ENCODE data around the gene SMPD4.
"Not testable (repeated sequence)": the region's sequence is repeated elsewhere in the genome, so short reads cannot be mapped to it uniquely, and the experiment has no call there.

Gene SMPD4

DNA sequence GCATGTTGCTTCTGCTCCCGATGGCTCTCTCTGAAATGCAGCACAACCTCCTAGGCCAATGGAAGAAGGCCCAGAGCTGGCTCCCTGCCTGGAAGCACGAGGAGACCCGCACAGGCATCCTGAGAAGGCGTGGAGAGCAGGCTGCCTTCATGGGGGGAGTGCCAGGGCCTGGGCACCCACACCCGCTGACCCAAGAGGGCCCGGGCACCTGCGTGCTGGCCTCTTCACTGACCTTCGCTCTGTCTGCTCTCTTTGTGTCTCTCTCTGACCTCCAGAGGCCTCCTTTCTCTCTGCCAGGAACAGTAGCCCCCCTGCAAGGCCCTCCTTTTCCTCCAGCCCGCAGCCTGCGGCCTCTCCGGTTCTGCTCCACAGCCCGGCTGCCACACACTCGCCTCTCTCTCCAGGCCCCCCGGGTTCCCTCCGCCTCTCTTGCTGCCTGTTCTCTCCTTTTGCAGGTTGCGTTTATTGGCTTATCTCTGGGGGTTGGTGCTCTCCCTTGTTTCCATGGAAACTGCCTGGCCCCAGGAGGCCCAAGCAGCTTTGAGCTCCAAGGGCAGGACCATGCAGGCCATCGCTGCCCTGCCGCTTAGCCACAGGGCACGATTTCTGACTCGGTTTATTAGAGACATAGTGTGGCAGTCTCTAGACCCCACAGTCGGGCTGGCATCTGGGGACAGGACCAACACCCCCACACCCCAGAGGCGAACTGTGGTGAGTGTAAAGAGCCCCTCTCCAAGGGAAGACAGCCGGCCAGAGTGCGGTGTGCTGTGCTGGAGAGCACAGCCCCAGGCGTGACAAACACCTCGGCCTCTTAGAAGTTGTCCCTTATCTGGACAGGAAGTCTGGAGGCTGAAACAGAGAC lies 2.3 kb upstream of the SMPD4 start:
- no peak for DNase-seq (ENCODE audit: low read depth)
- H3K4me3 ChIP-seq (ENCODE audit: low read depth, low read length): peak overlapping the region; percentile 91
- TF ChIP-seq, protein P1, sequence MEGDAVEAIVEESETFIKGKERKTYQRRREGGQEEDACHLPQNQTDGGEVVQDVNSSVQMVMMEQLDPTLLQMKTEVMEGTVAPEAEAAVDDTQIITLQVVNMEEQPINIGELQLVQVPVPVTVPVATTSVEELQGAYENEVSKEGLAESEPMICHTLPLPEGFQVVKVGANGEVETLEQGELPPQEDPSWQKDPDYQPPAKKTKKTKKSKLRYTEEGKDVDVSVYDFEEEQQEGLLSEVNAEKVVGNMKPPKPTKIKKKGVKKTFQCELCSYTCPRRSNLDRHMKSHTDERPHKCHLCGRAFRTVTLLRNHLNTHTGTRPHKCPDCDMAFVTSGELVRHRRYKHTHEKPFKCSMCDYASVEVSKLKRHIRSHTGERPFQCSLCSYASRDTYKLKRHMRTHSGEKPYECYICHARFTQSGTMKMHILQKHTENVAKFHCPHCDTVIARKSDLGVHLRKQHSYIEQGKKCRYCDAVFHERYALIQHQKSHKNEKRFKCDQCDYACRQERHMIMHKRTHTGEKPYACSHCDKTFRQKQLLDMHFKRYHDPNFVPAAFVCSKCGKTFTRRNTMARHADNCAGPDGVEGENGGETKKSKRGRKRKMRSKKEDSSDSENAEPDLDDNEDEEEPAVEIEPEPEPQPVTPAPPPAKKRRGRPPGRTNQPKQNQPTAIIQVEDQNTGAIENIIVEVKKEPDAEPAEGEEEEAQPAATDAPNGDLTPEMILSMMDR (IDR thresholded peaks at IDR 0.05; ENCODE audit: low read depth, low read length, missing control alignments): no peak

DNA sequence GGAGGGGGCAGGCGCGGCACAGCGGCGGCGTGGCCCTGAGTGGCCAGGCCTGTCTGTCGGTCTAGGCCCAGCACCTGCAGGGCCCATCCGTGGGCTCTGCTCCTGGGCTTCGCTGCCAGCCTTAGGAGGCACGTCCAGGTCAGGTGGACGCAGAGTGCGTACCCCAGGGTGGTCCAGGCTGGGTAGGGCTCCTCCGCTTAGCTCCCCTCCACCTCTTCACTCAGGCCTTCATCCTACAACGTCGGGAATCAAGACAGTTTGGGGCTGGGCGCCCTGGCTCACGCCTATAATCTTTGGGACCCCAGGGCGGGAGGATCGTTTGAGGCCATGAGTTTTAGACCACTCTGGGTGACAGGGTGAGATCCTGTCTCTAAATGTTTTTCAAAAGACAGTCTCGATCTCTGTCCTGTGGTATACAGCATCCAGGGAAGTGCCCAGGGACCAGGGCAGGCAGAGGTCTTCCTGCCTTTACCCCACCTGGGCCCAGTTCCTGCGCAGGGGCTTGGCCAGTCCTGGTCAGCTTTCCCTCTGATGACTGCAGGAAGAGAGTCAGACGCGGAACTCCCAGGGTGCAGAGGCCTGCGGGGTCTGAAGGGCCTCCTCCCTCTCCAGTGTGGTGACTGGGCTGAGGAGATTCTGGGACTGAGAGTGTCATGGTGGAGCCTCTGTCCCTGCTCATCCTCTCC lies 1.6 kb upstream of the SMPD4 start:
- not testable (repeated sequence) for DNase-seq (ENCODE audit: low read depth)

DNA sequence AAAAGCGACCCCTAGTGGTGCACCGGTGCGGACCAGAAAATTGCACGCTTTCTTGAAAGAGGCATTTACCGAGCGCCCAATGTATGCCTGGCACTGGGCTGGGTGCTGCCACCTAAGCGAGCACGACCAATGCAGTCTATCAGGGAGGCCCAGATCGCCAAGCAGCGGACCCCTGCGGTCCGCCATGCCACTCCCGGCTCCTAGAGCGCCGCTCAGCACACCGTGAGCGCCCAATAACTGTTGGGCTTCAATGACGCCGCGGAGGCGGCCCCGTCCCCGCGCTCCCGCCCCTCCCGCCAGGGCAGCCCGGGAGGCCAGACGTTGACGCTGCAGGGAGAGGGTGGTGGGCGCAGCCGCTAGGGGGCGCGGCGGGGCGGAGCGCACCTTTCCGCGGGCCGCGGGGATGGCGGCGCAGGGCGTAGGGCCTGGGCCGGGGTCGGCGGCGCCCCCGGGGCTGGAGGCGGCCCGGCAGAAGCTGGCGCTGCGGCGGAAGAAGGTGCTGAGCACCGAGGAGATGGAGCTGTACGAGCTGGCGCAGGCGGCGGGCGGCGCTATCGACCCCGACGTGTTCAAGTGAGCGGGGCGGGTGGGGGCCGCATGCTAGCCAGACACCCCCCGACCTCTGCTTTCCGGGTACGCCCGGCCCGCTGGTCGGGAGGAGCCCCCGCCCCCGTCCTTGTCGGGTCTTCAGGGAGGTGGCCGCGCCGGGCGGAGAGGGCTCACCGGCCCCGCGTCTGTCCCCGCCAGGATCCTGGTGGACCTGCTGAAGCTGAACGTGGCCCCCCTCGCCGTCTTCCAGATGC lies 679 bp upstream of the SMPD4 start, which contains the start of gene MZT2B:
TSS of gene MZT2B (plus strand) at position 383 of the 803 bp plus-strand sequence. CDS start at position 404, 21 bp downstream.
- TF ChIP-seq, protein P1 (IDR thresholded peaks at IDR 0.05; ENCODE audit: low read depth, low read length, missing control alignments): peak; percentile 58
- DNase-seq (ENCODE audit: low read depth): peak; percentile 50
- peak within 1 kb of the TSS; percentile 91 for H3K4me3 ChIP-seq (ENCODE audit: low read depth, low read length)

More for the DNA sequence above, 1.6 kb upstream of the SMPD4 start:
- H3K4me3 ChIP-seq (ENCODE audit: low read depth, low read length): peak overlapping the region; percentile 91

DNA sequence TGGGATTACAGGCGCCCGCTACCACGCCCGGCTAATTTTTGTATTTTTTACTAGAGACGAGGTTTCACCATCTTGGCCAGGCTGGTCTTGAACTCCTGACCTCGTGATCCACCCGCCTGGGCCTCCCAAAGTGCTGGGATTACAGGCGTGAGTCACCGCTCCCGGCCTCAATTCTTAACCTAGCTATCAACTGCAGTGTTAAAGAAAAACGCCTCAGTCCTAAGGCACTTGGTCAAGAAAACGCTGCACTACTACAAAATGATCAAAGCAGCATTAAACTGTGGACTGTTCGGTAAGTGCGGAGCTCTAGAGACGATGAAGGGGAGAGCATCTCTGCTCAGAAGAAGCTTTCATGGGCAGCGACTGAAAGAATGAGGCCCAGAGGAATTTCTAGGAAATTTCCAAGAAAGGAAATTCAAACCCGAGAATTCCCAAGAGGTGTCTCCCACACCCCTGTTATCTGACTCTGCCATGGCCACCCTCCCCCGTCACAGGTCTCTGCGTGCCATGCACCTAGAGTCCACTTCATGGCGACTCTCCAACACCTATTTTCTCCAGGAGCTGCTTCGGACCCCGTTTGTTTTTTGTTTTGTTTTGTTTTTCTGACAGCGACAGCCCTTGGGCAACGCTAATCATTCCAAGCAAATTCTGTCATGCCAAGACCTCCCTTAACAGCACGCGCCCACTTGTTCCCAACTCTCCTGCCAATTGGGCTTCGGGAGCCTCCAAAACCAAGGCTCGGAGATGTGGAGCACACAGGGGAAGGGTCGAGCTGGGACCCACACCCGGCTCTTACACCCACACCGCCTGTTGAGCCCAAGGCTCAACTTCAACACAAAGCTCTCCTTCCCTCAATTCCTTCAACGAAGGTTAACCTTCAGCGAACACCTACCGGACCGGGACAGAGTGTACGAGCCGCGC lies 738 bp downstream of the SMPD4 start:
- not testable (repeated sequence) for DNase-seq (ENCODE audit: low read depth)
- peak overlapping the region; percentile 91 for H3K4me3 ChIP-seq (ENCODE audit: low read depth, low read length)

DNA sequence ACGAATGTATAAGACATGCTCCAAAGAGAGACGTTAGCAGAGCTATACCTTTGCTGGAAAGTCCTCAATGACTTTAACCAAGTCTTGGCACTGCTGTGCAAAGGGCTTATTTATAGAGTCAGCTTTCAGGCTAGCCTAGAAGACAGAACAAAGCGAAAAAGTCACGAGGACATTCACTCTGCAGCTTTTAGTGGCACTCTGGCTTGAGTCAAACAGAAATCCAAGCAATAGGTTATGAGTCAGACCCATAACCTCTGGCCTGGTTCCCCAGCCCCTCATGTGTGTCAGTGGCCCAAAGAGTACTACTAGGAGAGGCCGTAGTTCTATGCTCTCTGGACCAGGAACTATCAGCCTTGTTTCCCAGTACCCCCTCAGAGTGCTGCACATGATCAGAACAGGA lies 6.5 kb downstream of the SMPD4 start:
- H3K4me3 ChIP-seq (ENCODE audit: low read depth, low read length); DNase-seq (ENCODE audit: low read depth): not testable (repeated sequence)

DNA sequence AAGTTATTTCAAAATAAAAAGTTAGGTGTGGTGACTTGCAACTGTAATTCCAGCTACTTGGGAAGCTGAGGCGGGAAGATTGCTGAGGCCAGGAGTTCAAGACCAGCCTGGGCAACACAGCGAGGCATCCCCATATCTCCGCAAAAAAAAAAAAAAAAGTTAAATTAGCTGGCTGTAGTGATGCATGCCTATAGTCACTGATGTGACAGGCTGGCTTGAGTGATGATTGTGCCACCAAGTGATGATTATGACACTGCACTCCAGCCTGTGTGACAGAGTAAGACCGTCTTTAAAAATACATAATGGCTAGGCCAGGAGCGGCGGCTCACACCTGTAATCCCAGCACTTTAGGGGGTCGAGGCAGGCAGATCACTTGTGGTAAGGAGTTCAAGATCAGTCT lies 11.5 kb downstream of the SMPD4 start:
- H3K4me3 ChIP-seq (ENCODE audit: low read depth, low read length): no peak overlapping the region
- TF ChIP-seq, protein P1 (IDR thresholded peaks at IDR 0.05; ENCODE audit: low read depth, low read length, missing control alignments): no peak
- DNase-seq (ENCODE audit: low read depth): no peak

DNA sequence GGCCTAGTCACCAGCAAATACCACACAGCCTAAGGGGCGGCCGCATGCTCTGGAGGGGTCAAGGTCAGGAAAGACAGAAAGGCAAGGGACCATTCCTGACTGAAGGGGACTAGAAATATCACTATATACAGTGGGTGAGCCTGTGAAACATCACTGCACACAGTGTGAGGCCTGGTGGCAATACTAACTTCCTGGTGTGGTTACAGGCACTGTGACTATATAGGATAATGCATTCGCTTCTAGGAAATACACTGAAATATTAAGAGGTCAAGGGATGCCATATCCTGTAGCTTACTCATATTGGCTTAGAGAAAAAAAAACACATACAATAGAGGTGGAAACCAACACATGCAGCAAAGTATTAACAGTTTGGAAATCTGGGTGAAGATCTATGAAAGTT lies 12.2 kb downstream of the SMPD4 start:
- H3K4me3 ChIP-seq (ENCODE audit: low read depth, low read length); DNase-seq (ENCODE audit: low read depth): not testable (repeated sequence)

DNA sequence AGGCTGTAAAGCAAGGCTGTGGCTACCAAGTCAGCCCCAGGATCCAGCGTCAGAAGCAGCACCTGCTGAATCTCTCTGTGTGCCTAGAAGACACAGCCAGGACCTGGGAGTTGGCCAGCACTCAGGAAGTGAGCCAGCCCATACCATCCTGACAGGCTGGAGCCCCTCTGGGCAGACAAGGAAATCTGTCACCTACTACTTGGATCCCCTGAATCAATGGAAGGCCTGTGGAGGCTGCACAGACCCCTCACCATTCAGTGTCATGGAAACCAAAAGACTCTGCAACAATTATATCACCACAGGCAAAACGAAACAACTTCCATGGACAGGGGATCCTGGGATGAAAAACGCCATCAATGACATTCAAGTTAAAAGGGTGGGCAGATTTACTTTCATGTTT lies 14.8 kb downstream of the SMPD4 start:
- DNase-seq (ENCODE audit: low read depth): not testable (repeated sequence)

More for the DNA sequence above, 14.8 kb downstream of the SMPD4 start:
- H3K4me3 ChIP-seq (ENCODE audit: low read depth, low read length): not testable (repeated sequence)
